Osteocyte (in vitro differentiated cells): ENCODE data around the gene KLHDC4. TPM values are rescaled to one million over a fixed set of nuclear protein-coding genes. Genes with fewer than 3 reads are reported as not detected.

ENCODE experiments used
- DNase-seq: peaks from one replicate; pipeline ENCODE4 v3.0.0; 2021; ENCODE audit warnings: mixed read lengths; ENCODE audit not compliant: unreplicated experiment; ENCODE audit errors: extremely low spot score
- H3K27ac Mint-ChIP-seq: one replicate; pipeline ENCODE4 v1.8.0; 2021; ENCODE audit warnings: mild to moderate bottlenecking, mixed read lengths; ENCODE audit not compliant: unreplicated experiment
- H3K27me3 Mint-ChIP-seq: one replicate; pipeline ENCODE4 v1.8.0; 2021; ENCODE audit warnings: mixed read lengths; ENCODE audit not compliant: unreplicated experiment
- H3K36me3 Mint-ChIP-seq: one replicate; pipeline ENCODE4 v1.8.0; 2021; ENCODE audit warnings: mixed read lengths; ENCODE audit not compliant: unreplicated experiment
- H3K4me1 Mint-ChIP-seq: one replicate; pipeline ENCODE4 v1.8.0; 2021; ENCODE audit warnings: mixed read lengths; ENCODE audit not compliant: unreplicated experiment
- H3K4me3 Mint-ChIP-seq: one replicate; pipeline ENCODE4 v1.8.0; 2021; ENCODE audit warnings: mild to moderate bottlenecking, moderate library complexity, mixed read lengths; ENCODE audit not compliant: unreplicated experiment
- H3K9me3 Mint-ChIP-seq: one replicate; pipeline ENCODE4 v1.8.0; 2021; ENCODE audit warnings: mixed read lengths; ENCODE audit not compliant: unreplicated experiment
- CTCF ChIP-seq: fragments of 200-600 bp; sonication (generic); IDR thresholded peaks from 2 replicates; pipeline ENCODE4 v1.5.0; 2021; ENCODE audit warnings: antibody characterized with exemption, mild to moderate bottlenecking, moderate library complexity
- total RNA-seq: library from RNA; stranded (reverse); gene quantifications from 2 replicates; pipeline ENCODE4 v1.2.1, GENCODE V29; 2021

Gene KLHDC4
- total RNA-seq, 1 donor from 2014 or later: 31.0 TPM

- H3K27me3 Mint-ChIP-seq: no peaks in the 10 kb centered on the region
- H3K9me3 Mint-ChIP-seq: no peaks in the 10 kb centered on the region
- TF ChIP-seq CTCF: no peak
- H3K4me3 Mint-ChIP-seq: peak overlapping the region; percentile 98
- H3K36me3 Mint-ChIP-seq: peaks cover 6% of the 10 kb centered on the region
- peaks cover 19% of the 10 kb centered on the region for H3K4me1 Mint-ChIP-seq
- DNase-seq: no peak
- H3K27ac Mint-ChIP-seq: peak overlapping the region; percentile 98
Observed at GRCh38 chr16:87766485-87766797, 655 bp upstream of the KLHDC4 start.

- H3K4me3 Mint-ChIP-seq: peak overlapping the region; percentile 98
- H3K27me3 Mint-ChIP-seq: no peaks in the 10 kb centered on the region
- no peaks in the 10 kb centered on the region for H3K9me3 Mint-ChIP-seq
- DNase-seq: no peak
- TF ChIP-seq CTCF: no peak
- peaks cover 9% of the 10 kb centered on the region for H3K36me3 Mint-ChIP-seq
- peaks cover 19% of the 10 kb centered on the region for H3K4me1 Mint-ChIP-seq
- H3K27ac Mint-ChIP-seq: peak overlapping the region; percentile 66
Observed at GRCh38 chr16:87765473-87765775, 362 bp downstream of the KLHDC4 start.

- Mint-ChIP-seq H3K9me3 (no peaks in the 10 kb centered on the region), H3K27ac (peak overlapping the region; percentile 66), H3K36me3 (peaks cover 10% of the 10 kb centered on the region)
Observed at GRCh38 chr16:87764600-87765472, 950 bp downstream of the KLHDC4 start.

GRCh38 chr16:87762620-87763019 is 3.2 kb downstream of the KLHDC4 start:
- Mint-ChIP-seq H3K27me3 (no peaks in the 10 kb centered on the region), H3K9me3 (no peaks in the 10 kb centered on the region), H3K4me3 (no peak overlapping the region), H3K36me3 (peaks cover 13% of the 10 kb centered on the region), H3K27ac (no peak overlapping the region), H3K4me1 (peaks cover 17% of the 10 kb centered on the region)
- TF ChIP-seq CTCF: no peak
- DNase-seq: no peak

More at GRCh38 chr16:87764600-87765472, 950 bp downstream of the KLHDC4 start:
- DNase-seq: no peak
- H3K4me3 Mint-ChIP-seq: peak overlapping the region; percentile 79
- TF ChIP-seq CTCF: no peak
- no peaks in the 10 kb centered on the region for H3K27me3 Mint-ChIP-seq
- peaks cover 19% of the 10 kb centered on the region for H3K4me1 Mint-ChIP-seq

- Mint-ChIP-seq H3K36me3 (peaks cover 14% of the 10 kb centered on the region), H3K4me1 (peaks cover 15% of the 10 kb centered on the region), H3K27me3 (no peaks in the 10 kb centered on the region), H3K9me3 (no peaks in the 10 kb centered on the region), H3K27ac (no peak overlapping the region), H3K4me3 (no peak overlapping the region)
- DNase-seq: no peak
- no peak for TF ChIP-seq CTCF
Observed at GRCh38 chr16:87762071-87762571, 3.7 kb downstream of the KLHDC4 start.
